Measurements from ENCODE around the gene POPDC3.

- TF ChIP-seq ATF2 (tag by site-specific recombination; IDR thresholded peaks at IDR 0.05; ENCODE audit: low read depth) (no peak), CTCF (tag by site-specific recombination; IDR thresholded peaks at IDR 0.05) (no peak), PRDM10 (tag by site-specific recombination; IDR thresholded peaks at IDR 0.05) (no peak), ZNF362 (tag by site-specific recombination; IDR thresholded peaks at IDR 0.05) (no peak), MEIS1 (CRISPR knock-in tag; IDR thresholded peaks at IDR 0.05; ENCODE audit: borderline replicate concordance) (no peak), ZNF416 (tag by site-specific recombination; IDR thresholded peaks at IDR 0.05) (no peak), ZNF18 (tag by site-specific recombination; IDR thresholded peaks at IDR 0.05) (no peak), ZNF571 (tag by site-specific recombination; IDR thresholded peaks at IDR 0.05) (no peak), ZNF561 (tag by site-specific recombination; IDR thresholded peaks at IDR 0.05; ENCODE audit: borderline replicate concordance) (no peak), ZNF76 (tag by site-specific recombination; IDR thresholded peaks at IDR 0.05; ENCODE audit: borderline replicate concordance, low read depth) (no peak), ZNF423 (tag by site-specific recombination; IDR thresholded peaks at IDR 0.05) (no peak), ZNF311 (tag by site-specific recombination; IDR thresholded peaks at IDR 0.05; ENCODE audit: borderline replicate concordance) (no peak), ZNF639 (tag by site-specific recombination; IDR thresholded peaks at IDR 0.05) (no peak)
Measured at GRCh38 chr6:105212587-105212986, 32.8 kb upstream of the POPDC3 start.
